ENCODE results near the gene KCNQ1.

DNA sequence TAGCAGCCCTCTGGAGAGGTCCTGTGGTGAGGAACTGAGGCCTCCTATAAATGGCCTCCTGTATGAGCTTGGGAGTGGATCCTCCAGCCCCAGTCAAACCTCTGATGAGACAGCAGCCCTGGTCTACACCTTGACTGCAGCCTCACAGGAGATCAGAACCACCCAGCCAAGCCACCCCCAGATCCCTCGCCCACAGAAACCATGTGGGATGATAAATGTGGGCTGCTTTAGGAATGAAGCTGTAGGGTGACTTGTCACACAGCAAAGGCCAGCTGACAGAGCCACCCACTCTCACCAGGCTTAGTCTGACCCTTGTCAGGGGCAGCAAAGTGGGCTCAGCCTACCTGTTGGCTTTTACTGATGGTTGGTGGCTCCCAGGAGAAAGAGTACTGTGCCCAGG lies 261.5 kb downstream of the KCNQ1 start:
- TF ChIP-seq CTCF (IDR thresholded peaks at IDR 0.05): no peak
- TF ChIP-seq EZH2 (IDR thresholded peaks at IDR 0.05; ENCODE audit: borderline replicate concordance, insufficient read depth, low read depth, low read length, poor library complexity, severe bottlenecking): no peak

Measured in B cell (primary cell).